ENCODE data around the gene FTCD. TPM values are rescaled to one million over a fixed set of nuclear protein-coding genes. Genes with fewer than 3 reads are reported as not detected.
"Not testable (repeated sequence)": the region's sequence is repeated elsewhere in the genome, so short reads cannot be mapped to it uniquely, and the experiment has no call there.

FTCD gene
- total RNA-seq, 1 donor from 2014 or later, result 0.33 TPM

- Histone ChIP-seq H3K36me3 (ENCODE audit: control insufficient read depth, insufficient read depth, low read length) (no peaks in the 10 kb centered on the region), H3K27me3 (ENCODE audit: control insufficient read depth, insufficient read depth, low read length) (no peaks in the 10 kb centered on the region), H3K4me3 (ENCODE audit: low read depth, low read length) (no peak overlapping the region)
- no peak for DNase-seq (ENCODE audit: low read depth)
- no peak for TF ChIP-seq CTCF (IDR thresholded peaks at IDR 0.05; ENCODE audit: insufficient read depth, low read length, poor library complexity, severe bottlenecking)
Observed at GRCh38 chr21:46150073-46150472, 5.3 kb downstream of the FTCD start.

GRCh38 chr21:46149205-46149901 is 6.0 kb downstream of the FTCD start:
- H3K27me3 ChIP-seq (ENCODE audit: control insufficient read depth, insufficient read depth, low read length), result no peaks in the 10 kb centered on the region
- no peaks in the 10 kb centered on the region for H3K36me3 ChIP-seq (ENCODE audit: control insufficient read depth, insufficient read depth, low read length)
- no peak for TF ChIP-seq CTCF (IDR thresholded peaks at IDR 0.05; ENCODE audit: insufficient read depth, low read length, poor library complexity, severe bottlenecking)
- no peak overlapping the region for H3K4me3 ChIP-seq (ENCODE audit: low read depth, low read length)
- DNase-seq (ENCODE audit: low read depth), result no peak

- no peak for DNase-seq (ENCODE audit: low read depth)
- H3K36me3 ChIP-seq (ENCODE audit: control insufficient read depth, insufficient read depth, low read length), result no peaks in the 10 kb centered on the region
- H3K4me3 ChIP-seq (ENCODE audit: low read depth, low read length), result no peak overlapping the region
- TF ChIP-seq CTCF (IDR thresholded peaks at IDR 0.05; ENCODE audit: insufficient read depth, low read length, poor library complexity, severe bottlenecking), result no peak
- H3K27me3 ChIP-seq (ENCODE audit: control insufficient read depth, insufficient read depth, low read length), result no peaks in the 10 kb centered on the region
Observed at GRCh38 chr21:46148106-46148505, 7.3 kb downstream of the FTCD start.

GRCh38 chr21:46147429-46147828 is 8.0 kb downstream of the FTCD start:
- peak; percentile 75 for TF ChIP-seq CTCF (IDR thresholded peaks at IDR 0.05; ENCODE audit: insufficient read depth, low read length, poor library complexity, severe bottlenecking)
- not testable (repeated sequence) for DNase-seq (ENCODE audit: low read depth); H3K27me3 ChIP-seq (ENCODE audit: control insufficient read depth, insufficient read depth, low read length); H3K4me3 ChIP-seq (ENCODE audit: low read depth, low read length); H3K36me3 ChIP-seq (ENCODE audit: control insufficient read depth, insufficient read depth, low read length)

GRCh38 chr21:46146856-46147255 is 8.5 kb downstream of the FTCD start:
- DNase-seq (ENCODE audit: low read depth), result no peak
- Histone ChIP-seq H3K27me3 (ENCODE audit: control insufficient read depth, insufficient read depth, low read length) (no peaks in the 10 kb centered on the region), H3K36me3 (ENCODE audit: control insufficient read depth, insufficient read depth, low read length) (no peaks in the 10 kb centered on the region), H3K4me3 (ENCODE audit: low read depth, low read length) (no peak overlapping the region)
- no peak for TF ChIP-seq CTCF (IDR thresholded peaks at IDR 0.05; ENCODE audit: insufficient read depth, low read length, poor library complexity, severe bottlenecking)
